Muscle of leg (tissue), 11 donors: ENCODE measurements around the gene NLRP1. TPM values are rescaled to one million over a fixed set of nuclear protein-coding genes. Genes with fewer than 3 reads are reported as not detected.

Experiments
- DNase-seq: peaks from one replicate; pipeline ENCODE4 v3.0.0; 2013
- H3K27ac ChIP-seq: one replicate; pipeline ENCODE4 v1.5.1; 2013; ENCODE audit warnings: mild to moderate bottlenecking, low read length, control low read depth
- H3K27me3 ChIP-seq: one replicate; pipeline ENCODE4 v1.6.1; 2013; ENCODE audit warnings: low read length; ENCODE audit not compliant: control insufficient read depth, insufficient read depth
- H3K36me3 ChIP-seq: one replicate; pipeline ENCODE4 v1.6.1; 2013; ENCODE audit warnings: low read length; ENCODE audit not compliant: control insufficient read depth, insufficient read depth
- H3K4me1 ChIP-seq: one replicate; pipeline ENCODE4 v1.6.1; 2013; ENCODE audit warnings: low read length; ENCODE audit not compliant: control insufficient read depth, insufficient read depth
- H3K4me3 ChIP-seq: one replicate; pipeline ENCODE4 v1.5.1; 2013; ENCODE audit warnings: low read length, control low read depth
- H3K9me3 ChIP-seq: replicated peaks from 2 replicates; pipeline ENCODE4 v1.6.1; 2013; ENCODE audit warnings: low read depth, low read length; ENCODE audit not compliant: control insufficient read depth
- WGBS: methylation state at CpG from one replicate; pipeline ENCODE4 v1.1.5; 2013; ENCODE audit warnings: missing lambda C conversion rate; ENCODE audit not compliant: insufficient coverage; 5-methylcytosine and 5-hydroxymethylcytosine counted together
- polyA plus RNA-seq, 8 donors: library from polyadenylated mRNA; unstranded; fragments of 120-200 nt; gene quantifications; one replicate each; pipeline versions ENCODE4 v1.2.1 to v1.2.3, GENCODE V29; 2013; ENCODE audit warnings: inconsistent platforms in 1 of 8, low replicate concordance in 1 of 8; ENCODE audit not compliant: insufficient read length in 8 of 8, insufficient read depth in 1 of 8
- total RNA-seq: library from RNA; stranded (reverse); fragments of 120-200 nt; gene quantifications from one replicate; pipeline ENCODE4 v1.2.4, GENCODE V29; 2013

The NLRP1 gene
- total and polyA plus RNA-seq, 9 donors, result 53.6 to 77.2 (median 66.4) TPM

GRCh38 chr17:5595831-5596230, 11.5 kb upstream of the NLRP1 start:
- H3K27ac ChIP-seq, result no peak overlapping the region
- no peak overlapping the region for H3K4me3 ChIP-seq
- H3K36me3 ChIP-seq, result no peaks in the 10 kb centered on the region
- peaks cover 18% of the 10 kb centered on the region for H3K27me3 ChIP-seq
- peak; percentile 17 for DNase-seq
- 50% methylated on average over 2 of the region's 7 CpGs for WGBS
- H3K4me1 ChIP-seq, result peaks cover 7% of the 10 kb centered on the region
- no peaks in the 10 kb centered on the region for H3K9me3 ChIP-seq

GRCh38 chr17:5592382-5592781, 8.1 kb upstream of the NLRP1 start:
- H3K27me3 ChIP-seq, result peaks cover 8% of the 10 kb centered on the region
- peaks cover 7% of the 10 kb centered on the region for H3K4me1 ChIP-seq
- no peak overlapping the region for H3K4me3 ChIP-seq
- no CpG with 5 or more reads among the region's 7 CpGs for WGBS
- H3K9me3 ChIP-seq, result no peaks in the 10 kb centered on the region
- no peak overlapping the region for H3K27ac ChIP-seq
- no peaks in the 10 kb centered on the region for H3K36me3 ChIP-seq
- DNase-seq, result peak; percentile 65

- H3K9me3 ChIP-seq, result no peaks in the 10 kb centered on the region
- no peaks in the 10 kb centered on the region for H3K36me3 ChIP-seq
- no peak overlapping the region for H3K27ac ChIP-seq
- no peak for DNase-seq
- peaks cover 6% of the 10 kb centered on the region for H3K27me3 ChIP-seq
- no peak overlapping the region for H3K4me3 ChIP-seq
- 62% methylated on average over 10 of the region's 11 CpGs for WGBS
- H3K4me1 ChIP-seq, result peaks cover 7% of the 10 kb centered on the region
Measured at GRCh38 chr17:5591966-5592365, 7.7 kb upstream of the NLRP1 start.

- H3K4me1 ChIP-seq, result peaks cover 28% of the 10 kb centered on the region
- no peak overlapping the region for H3K4me3 ChIP-seq
- no peaks in the 10 kb centered on the region for H3K9me3 ChIP-seq
- H3K27ac ChIP-seq, result no peak overlapping the region
- H3K36me3 ChIP-seq, result no peaks in the 10 kb centered on the region
- 76% methylated on average over 6 of the region's 6 CpGs for WGBS
- DNase-seq, result no peak
- no peaks in the 10 kb centered on the region for H3K27me3 ChIP-seq
Measured at GRCh38 chr17:5588584-5588983, 4.3 kb upstream of the NLRP1 start.

GRCh38 chr17:5587438-5588032, 3.2 kb upstream of the NLRP1 start:
- peaks cover 32% of the 10 kb centered on the region for H3K4me1 ChIP-seq
- H3K36me3 ChIP-seq, result no peaks in the 10 kb centered on the region
- H3K27me3 ChIP-seq, result no peaks in the 10 kb centered on the region
- DNase-seq, result peak; percentile 88
- H3K27ac ChIP-seq, result no peak overlapping the region
- no peaks in the 10 kb centered on the region for H3K9me3 ChIP-seq
- 21% methylated on average over 5 of the region's 6 CpGs for WGBS
- H3K4me3 ChIP-seq, result no peak overlapping the region

- 22% methylated on average over 7 of the region's 11 CpGs for WGBS
- peak; percentile 81 for DNase-seq
- Histone ChIP-seq H3K36me3 (no peaks in the 10 kb centered on the region), H3K4me3 (no peak overlapping the region), H3K27ac (peak overlapping the region; percentile 76), H3K4me1 (peaks cover 32% of the 10 kb centered on the region), H3K27me3 (no peaks in the 10 kb centered on the region), H3K9me3 (no peaks in the 10 kb centered on the region)
Measured at GRCh38 chr17:5585836-5586521, 1.7 kb upstream of the NLRP1 start.

- WGBS, result 80% methylated on average over 5 of the region's 11 CpGs
- H3K27ac ChIP-seq, result peak overlapping the region; percentile 76
- no peak for DNase-seq
- H3K9me3 ChIP-seq, result no peaks in the 10 kb centered on the region
- peaks cover 32% of the 10 kb centered on the region for H3K4me1 ChIP-seq
- H3K36me3 ChIP-seq, result no peaks in the 10 kb centered on the region
- H3K27me3 ChIP-seq, result no peaks in the 10 kb centered on the region
- no peak overlapping the region for H3K4me3 ChIP-seq
Measured at GRCh38 chr17:5585287-5585794, 1.0 kb upstream of the NLRP1 start.

GRCh38 chr17:5583426-5584382, 605 bp downstream of the NLRP1 start:
- DNase-seq, result peak; percentile 25
- no peaks in the 10 kb centered on the region for H3K9me3 ChIP-seq
- 81% methylated on average over 18 of the region's 21 CpGs for WGBS
- peak overlapping the region; percentile 65 for H3K27ac ChIP-seq
- no peaks in the 10 kb centered on the region for H3K27me3 ChIP-seq
- peak overlapping the region; percentile 36 for H3K4me3 ChIP-seq
- H3K36me3 ChIP-seq, result no peaks in the 10 kb centered on the region
- peaks cover 32% of the 10 kb centered on the region for H3K4me1 ChIP-seq

GRCh38 chr17:5582209-5583185, 1.8 kb downstream of the NLRP1 start:
- Histone ChIP-seq H3K4me3 (no peak overlapping the region), H3K36me3 (no peaks in the 10 kb centered on the region), H3K27ac (no peak overlapping the region), H3K27me3 (no peaks in the 10 kb centered on the region), H3K4me1 (peaks cover 32% of the 10 kb centered on the region), H3K9me3 (no peaks in the 10 kb centered on the region)
- no peak for DNase-seq
- WGBS, result 76% methylated on average over 5 of the region's 11 CpGs
